ENCODE results near the gene PLAC1.

The PLAC1 gene

DNA sequence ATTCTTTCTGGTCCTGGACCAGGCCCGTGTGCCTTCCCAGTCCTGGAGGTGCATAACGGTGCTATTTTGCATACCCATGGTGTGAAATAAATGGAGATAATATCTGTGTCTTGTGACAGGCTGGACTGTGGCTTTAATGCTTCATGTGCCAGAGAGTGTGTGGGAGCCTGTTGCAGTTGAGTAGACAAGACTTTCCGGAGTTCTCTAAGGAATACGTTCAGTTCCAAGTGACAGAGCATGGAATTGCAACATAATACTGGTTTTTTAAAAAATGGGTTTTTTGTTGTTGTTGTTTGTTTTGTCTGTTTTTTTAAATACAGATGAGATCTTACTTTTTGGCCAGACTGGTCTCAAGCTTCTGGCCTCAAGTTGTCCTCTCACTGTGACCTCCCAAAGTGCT, 124.3 kb downstream of the PLAC1 start:
- DNase-seq: no peak

DNA sequence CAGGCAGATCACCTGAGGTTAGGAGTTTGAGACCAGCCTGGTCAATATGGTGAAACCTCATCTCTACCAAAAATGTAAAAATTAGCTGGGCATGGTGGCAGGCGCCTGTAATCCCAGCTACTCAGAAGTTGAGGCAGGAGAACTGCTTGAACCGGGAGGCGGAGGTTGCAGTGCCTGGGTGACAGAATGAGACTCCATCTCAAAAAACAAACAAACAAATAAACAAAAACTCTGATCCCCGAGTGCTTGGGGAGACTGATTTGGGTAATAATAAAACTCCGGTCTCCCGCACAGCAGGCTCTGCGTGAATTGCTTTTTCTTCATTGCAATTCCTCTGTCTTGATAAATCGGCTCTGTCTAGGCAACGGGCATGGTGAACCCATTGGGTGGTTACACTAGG, 124.9 kb downstream of the PLAC1 start:
- no peak for DNase-seq

DNA sequence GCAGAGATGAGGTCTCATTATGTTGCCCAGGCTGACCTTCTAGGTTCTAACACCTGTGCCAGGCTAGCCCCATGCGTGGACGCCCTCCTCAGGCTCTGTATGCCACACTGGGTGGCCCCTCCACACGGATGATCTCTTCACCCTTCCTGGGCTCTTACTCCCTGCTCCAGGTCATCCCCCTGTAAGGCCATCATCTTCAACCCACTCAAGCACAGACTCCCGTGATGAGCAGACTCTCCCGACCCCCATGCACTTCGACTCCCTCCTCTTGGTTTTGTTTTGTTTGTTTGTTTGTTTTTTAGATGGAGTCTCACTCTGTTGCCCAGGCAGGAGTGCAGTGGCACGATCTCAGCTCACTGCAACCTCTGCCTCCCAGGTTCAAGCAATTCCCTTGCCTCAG, 127.4 kb downstream of the PLAC1 start:
- DNase-seq: no peak

DNA sequence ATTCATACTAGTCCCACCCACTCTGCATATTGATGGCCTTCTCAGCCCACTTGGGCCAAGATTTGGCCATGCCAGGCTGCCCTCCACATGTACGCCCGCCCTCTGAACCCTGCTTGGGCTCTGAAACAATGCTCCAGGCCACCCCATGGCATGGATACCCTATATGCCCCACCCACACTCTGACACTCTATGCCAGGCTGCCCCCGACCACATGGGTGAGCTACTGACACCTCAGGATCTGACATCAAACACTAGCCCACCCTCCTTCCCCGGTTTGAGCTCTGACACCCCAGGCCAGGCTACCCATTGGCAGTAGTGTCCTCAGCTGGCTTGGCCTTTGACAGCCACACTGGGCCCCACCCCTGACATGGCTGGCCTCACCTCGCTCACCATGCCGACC, 128.8 kb downstream of the PLAC1 start:
- no peak for DNase-seq

DNA sequence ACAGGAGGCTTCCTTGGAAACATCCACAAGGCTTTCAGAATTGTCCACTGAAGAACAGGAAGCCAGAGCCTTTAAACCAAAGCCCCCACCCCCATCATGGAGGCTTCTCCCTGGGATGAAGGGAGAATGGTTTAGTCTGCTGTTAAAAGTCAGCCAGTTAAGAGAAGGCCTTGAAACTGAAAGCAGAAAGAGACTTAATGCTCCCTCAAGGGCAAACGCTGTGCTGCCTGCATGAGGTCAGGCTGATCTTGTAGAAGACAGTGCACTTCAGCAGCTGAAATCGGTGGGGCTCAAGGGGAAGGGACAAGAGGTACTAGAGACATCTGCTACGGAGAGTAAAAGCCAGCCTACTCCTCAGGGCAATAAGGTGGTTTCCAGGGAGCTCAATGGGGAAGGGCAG, 129.3 kb downstream of the PLAC1 start:
- peak; percentile 26 for DNase-seq

DNA sequence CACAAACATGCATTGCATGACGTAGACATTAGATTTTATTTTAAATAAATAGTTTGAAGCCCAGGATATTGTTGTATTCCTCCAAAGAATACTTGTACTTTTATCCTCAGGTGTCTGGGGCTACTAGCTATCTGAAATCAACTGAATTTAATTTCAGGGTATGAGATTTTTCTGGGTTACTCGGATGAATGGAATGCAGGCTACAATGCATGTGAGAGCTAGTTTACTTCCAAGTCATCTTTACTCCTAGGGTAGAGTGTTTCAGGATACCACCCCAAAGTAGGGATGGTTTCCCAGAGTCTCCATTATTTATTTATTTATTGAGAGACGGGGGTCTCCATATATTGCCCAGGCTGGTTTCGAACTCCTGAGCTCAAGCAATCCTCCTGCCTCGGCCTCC, 131.9 kb downstream of the PLAC1 start:
- DNase-seq: no peak

DNA sequence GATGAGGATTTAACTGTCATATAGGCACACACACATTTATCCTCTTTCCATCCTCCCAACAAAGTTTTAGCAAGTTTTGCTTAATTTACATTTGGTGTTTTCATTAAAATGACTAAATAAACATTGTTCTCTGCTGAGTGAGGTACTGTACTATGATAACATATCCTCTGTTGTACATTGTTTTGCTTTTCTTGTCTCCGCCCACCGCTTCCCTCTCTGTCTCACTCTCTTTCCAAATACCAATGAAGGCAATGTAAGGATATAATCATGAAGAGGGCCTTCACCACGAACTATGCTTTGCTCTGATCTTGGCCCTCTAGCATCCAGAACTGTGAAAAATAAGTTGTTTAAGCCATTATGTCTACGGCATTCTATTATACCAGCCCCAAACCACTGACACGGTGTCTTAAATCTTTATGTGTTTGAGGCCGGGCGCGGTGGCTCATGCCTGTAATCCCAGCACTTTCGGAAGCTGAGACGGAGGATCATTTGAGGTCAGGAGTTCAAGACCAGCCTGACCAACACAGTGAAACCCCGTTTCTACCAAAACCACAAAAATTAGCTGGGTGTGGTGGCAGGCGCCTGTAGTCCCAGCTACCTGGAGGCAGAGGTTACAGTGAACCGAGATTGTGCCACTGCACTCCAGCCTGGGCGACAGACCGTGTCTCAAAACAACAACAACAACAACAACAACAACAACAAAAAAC, 133.0 kb downstream of the PLAC1 start:
- DNase-seq: no peak

DNA sequence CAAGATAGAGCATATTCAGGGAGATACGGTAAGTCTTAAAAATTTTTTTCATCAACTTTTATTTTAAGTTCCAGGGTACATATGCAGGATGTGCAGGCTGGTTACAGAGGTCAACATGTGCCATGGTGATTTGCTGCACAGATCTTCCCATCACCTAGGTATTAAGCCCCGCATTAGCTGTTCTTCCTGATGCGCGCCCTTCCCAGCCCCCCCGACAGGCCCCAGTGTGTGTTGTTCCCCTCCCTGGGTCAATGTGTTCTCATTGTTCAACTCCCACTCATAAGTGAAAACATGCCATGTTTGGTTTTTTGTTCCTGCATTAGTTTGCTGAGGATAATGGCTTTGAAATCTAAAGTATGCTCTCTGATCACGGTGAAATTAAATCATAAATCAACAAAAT, 134.1 kb downstream of the PLAC1 start:
- no peak for DNase-seq

DNA sequence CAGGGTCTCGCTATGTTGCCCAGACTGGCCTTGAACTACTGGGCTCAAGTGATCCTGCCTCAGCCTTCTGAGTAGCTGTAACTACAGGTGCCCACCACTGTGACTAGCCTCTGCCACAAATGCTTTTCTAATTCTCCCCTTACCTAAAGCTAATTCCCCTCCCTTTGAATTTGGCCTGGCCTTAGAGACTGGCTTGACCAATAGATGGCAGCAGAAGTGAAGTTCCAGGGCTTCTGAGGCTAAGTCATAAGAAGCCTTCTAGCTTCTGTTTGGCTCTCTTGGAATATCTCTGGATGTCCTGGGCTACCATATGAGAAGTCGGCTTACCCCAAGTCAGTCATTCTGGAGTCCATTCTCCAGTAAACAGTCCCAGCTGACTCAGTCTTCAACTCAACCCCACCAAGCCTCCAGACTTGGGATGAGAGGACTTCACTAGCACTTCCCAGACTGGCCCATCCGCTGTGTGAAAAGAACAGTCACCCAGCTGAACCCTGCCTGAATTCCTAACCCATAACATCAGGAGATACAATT, 137.3 kb downstream of the PLAC1 start:
- DNase-seq: peak; percentile 83

Data from NCI-H69 (cell line).